Cerebellar cortex (tissue), 1 donor: ENCODE results near the gene ANKS6.
A peak's percentile ranks its signal among the peaks of the same experiment; 100 is the strongest.
"Not testable (repeated sequence)": the region's sequence is repeated elsewhere in the genome, so short reads cannot be mapped to it uniquely, and the experiment has no call there.

Experiments used
- DNase-seq: peaks from one replicate; pipeline ENCODE4 v3.0.0-alpha.2; 2015; ENCODE audit warnings: low spot score

ANKS6 gene

GRCh38 chr9:98701576-98701975 lies 94.8 kb downstream of the ANKS6 start:
- no peak for DNase-seq

- no peak for DNase-seq
Observed at GRCh38 chr9:98700801-98701200, 95.6 kb downstream of the ANKS6 start.

GRCh38 chr9:98698856-98699255 lies 97.5 kb downstream of the ANKS6 start:
- peak; percentile 94 for DNase-seq

GRCh38 chr9:98694943-98695342 lies 101.4 kb downstream of the ANKS6 start:
- no peak for DNase-seq

- no peak for DNase-seq
Observed at GRCh38 chr9:98692392-98692791, 104.0 kb downstream of the ANKS6 start.

GRCh38 chr9:98691890-98692289 lies 104.5 kb downstream of the ANKS6 start:
- no peak for DNase-seq

- peak; percentile 89 for DNase-seq
Observed at GRCh38 chr9:98690686-98691085, 105.7 kb downstream of the ANKS6 start.

GRCh38 chr9:98688710-98689495 lies 107.5 kb downstream of the ANKS6 start:
- no peak for DNase-seq

GRCh38 chr9:98687911-98688310 lies 108.4 kb downstream of the ANKS6 start:
- DNase-seq, result no peak

- DNase-seq, result no peak
Observed at GRCh38 chr9:98686961-98687855, 109.1 kb downstream of the ANKS6 start.

- DNase-seq, result not testable (repeated sequence)
Observed at GRCh38 chr9:98684816-98685215, 111.5 kb downstream of the ANKS6 start.
